ENCODE data around the gene C1QTNF6. TPM values are rescaled to one million over a fixed set of nuclear protein-coding genes. Genes with fewer than 3 reads are reported as not detected.

The C1QTNF6 gene
- total and polyA plus RNA-seq, 10 donors, result 5.3 to 10.3 (median 7.6) TPM

DNA sequence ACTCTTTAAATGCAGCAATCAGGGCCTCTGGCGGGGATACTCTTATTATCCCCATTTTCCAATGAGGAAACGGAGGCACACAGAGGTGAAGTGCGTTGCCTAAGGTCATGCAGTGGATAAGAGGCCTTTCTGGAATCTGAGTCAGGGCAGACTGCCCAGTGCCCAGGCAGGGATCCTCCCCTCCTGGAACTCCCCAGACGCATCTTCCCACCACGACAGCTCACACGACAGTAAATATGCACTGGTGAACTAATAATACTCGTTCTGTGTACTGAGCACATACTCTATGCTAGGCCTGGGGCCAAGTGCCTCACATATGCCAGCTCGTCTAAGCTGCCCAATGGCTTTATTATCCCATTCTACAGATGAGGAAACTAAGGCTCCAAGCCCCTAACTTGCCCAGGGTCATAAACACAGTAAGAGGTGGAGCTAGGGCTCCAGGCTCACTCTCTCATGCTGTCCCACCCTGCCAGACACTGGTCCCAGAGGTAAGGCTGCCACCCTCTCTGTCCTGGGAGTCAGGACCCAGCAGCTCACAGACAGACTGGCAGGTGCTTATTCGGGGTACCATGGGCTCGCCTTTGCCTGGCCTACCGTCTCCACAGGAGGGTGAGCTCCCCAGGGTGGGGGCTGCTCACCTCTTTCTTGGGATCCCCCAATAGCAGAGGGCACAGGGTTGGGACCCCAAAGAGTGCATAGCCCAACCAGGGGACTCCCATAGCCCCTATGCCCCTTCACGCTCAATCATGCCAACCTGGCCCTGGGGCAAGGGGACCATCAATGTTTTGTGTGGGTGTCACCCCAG is 40.7 kb downstream of the C1QTNF6 start:
- Histone ChIP-seq H3K27ac (peak overlapping the region in 4 of 8 donors; percentile 82 to 89 (median 84)), H3K4me1 (peaks cover 0 to 70% (median 10%) of the 10 kb centered on the region in 6 donors), H3K27me3 (replicated peaks in 1 of 7) (peaks cover 0 to 7% (median 0%) of the 10 kb centered on the region in 7 donors), H3K36me3 (peaks cover 0 to 19% (median 1%) of the 10 kb centered on the region in 6 donors), H3K9me3 (peaks cover 0 to 4% (median 0%) of the 10 kb centered on the region in 8 donors), H3K4me3 (peak overlapping the region in 7 of 8 donors; percentile 24 to 70 (median 42))
- intact Hi-C loops (cut with DNase I; ENCODE audit: low total_unique reads), result no loop called here
- TF ChIP-seq CTCF (IDR thresholded peaks at IDR 0.05 in 8 of 11, conservative IDR thresholded peaks at IDR 0.05 in 3 of 11), result no peak
- TF ChIP-seq POLR2A (IDR thresholded peaks at IDR 0.05), result no peak
- TF ChIP-seq POLR2AphosphoS5 (IDR thresholded peaks at IDR 0.05), result no peak
- DNase-seq, result peak; percentile 70
- WGBS, 5 donors, result 66 to 76% (median 74%) methylated on average over 9 to 12 of the region's 12 CpGs

GRCh38 chr22:37146507-37147180 is 41.4 kb downstream of the C1QTNF6 start:
- intact Hi-C loops (cut with DNase I; ENCODE audit: low total_unique reads), result no loop called here
- peaks cover 0 to 4% (median 0%) of the 10 kb centered on the region in 8 donors for H3K9me3 ChIP-seq
- peaks cover 0 to 70% (median 10%) of the 10 kb centered on the region in 6 donors for H3K4me1 ChIP-seq
- H3K4me3 ChIP-seq, result peak overlapping the region in 5 of 8 donors; percentile 17 to 70 (median 45)
- 65 to 83% (median 73%) methylated on average over 16 of the region's 16 CpGs for WGBS, 5 donors
- TF ChIP-seq POLR2A (IDR thresholded peaks at IDR 0.05) (no peak), CTCF (IDR thresholded peaks at IDR 0.05 in 8 of 11, conservative IDR thresholded peaks at IDR 0.05 in 3 of 11) (no peak), POLR2AphosphoS5 (IDR thresholded peaks at IDR 0.05) (no peak)
- H3K27ac ChIP-seq, result peak overlapping the region in 6 of 8 donors; percentile 9 to 89 (median 83)
- DNase-seq, result peak; percentile 36
- H3K36me3 ChIP-seq, result peaks cover 0 to 26% (median 5%) of the 10 kb centered on the region in 6 donors
- H3K27me3 ChIP-seq (replicated peaks in 1 of 7), result peaks cover 0 to 7% (median 0%) of the 10 kb centered on the region in 7 donors

GRCh38 chr22:37146051-37146385 is 42.0 kb downstream of the C1QTNF6 start:
- Histone ChIP-seq H3K27ac (peak overlapping the region in 3 of 8 donors; percentile 84 to 89 (median 85)), H3K4me1 (peaks cover 0 to 73% (median 10%) of the 10 kb centered on the region in 6 donors), H3K4me3 (peak overlapping the region in 5 of 8 donors; percentile 17 to 70 (median 45)), H3K36me3 (peaks cover 0 to 32% (median 5%) of the 10 kb centered on the region in 6 donors), H3K9me3 (peaks cover 0 to 4% (median 0%) of the 10 kb centered on the region in 8 donors), H3K27me3 (replicated peaks in 1 of 7) (peaks cover 0 to 7% (median 0%) of the 10 kb centered on the region in 7 donors)
- TF ChIP-seq POLR2A (IDR thresholded peaks at IDR 0.05) (no peak), POLR2AphosphoS5 (IDR thresholded peaks at IDR 0.05) (no peak), CTCF (IDR thresholded peaks at IDR 0.05 in 8 of 11, conservative IDR thresholded peaks at IDR 0.05 in 3 of 11) (no peak)
- DNase-seq, result no peak
- 60 to 72% (median 64%) methylated on average over 6 of the region's 6 CpGs for WGBS, 5 donors
- intact Hi-C loops (cut with DNase I; ENCODE audit: low total_unique reads), result no loop called here

All from spleen (tissue), 11 donors.